Neural progenitor cell (in vitro differentiated cells): ENCODE measurements around the gene GDI2.

Experiments
- CTCF ChIP-seq: fragments of 200-600 bp; sonication (generic); IDR thresholded peaks from 2 replicates; pipeline ENCODE4 v1.5.1; 2017; ENCODE audit warnings: antibody characterized with exemption, mild to moderate bottlenecking
- EZH2 ChIP-seq: fragments of 200-600 bp; sonication (generic); IDR thresholded peaks from 2 replicates; pipeline ENCODE4 v1.6.1; 2017; ENCODE audit warnings: antibody characterized with exemption, mild to moderate bottlenecking, moderate library complexity
- EZH2phosphoT487 ChIP-seq: fragments of 200-600 bp; sonication (generic); IDR thresholded peaks from 2 replicates; pipeline ENCODE4 v1.6.1; 2017; ENCODE audit warnings: antibody characterized with exemption

GRCh38 chr10:5783300-5783699 is 29.9 kb downstream of the GDI2 start:
- TF ChIP-seq EZH2phosphoT487 (no peak), EZH2 (no peak), CTCF (no peak)
